Retinal pigment epithelial cell (primary cell): ENCODE data around the gene PNPO.

ENCODE experiments used
- DNase-seq: peaks from one replicate; pipeline ENCODE4 v3.0.0-alpha.2; 2010; ENCODE audit warnings: low read depth
- H3K4me3 ChIP-seq: 2 replicates; pipeline ENCODE4 v1.5.1; 2011; ENCODE audit warnings: mild to moderate bottlenecking, low read length, control low read depth, moderate library complexity
- TF ChIP-seq, protein P1 (sequence below): conservative IDR thresholded peaks from 2 replicates; pipeline ENCODE4 v1.5.1; 2011; ENCODE audit warnings: low read depth, low read length, control low read depth, inconsistent platforms

PNPO gene

DNA sequence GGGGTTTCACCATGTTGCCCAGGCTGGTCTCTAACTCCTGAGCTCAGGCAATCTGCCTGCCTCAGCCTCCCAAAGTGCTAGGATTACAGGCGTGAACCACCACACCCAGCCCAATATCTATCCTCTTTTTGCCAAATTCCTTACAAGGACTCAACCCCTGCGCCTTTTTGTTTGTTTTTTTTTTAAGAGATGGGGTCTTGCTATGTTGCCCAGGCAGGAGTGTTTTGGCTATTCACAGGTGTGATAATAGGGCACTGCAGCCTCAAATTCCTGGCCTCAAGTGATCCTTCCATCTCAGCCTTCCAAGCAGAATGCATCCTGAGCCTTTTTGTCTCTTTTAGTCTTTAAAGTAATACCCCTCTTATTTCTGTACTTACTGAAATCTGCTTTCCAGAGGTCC lies 28.3 kb upstream of the PNPO start:
- TF ChIP-seq, protein P1, sequence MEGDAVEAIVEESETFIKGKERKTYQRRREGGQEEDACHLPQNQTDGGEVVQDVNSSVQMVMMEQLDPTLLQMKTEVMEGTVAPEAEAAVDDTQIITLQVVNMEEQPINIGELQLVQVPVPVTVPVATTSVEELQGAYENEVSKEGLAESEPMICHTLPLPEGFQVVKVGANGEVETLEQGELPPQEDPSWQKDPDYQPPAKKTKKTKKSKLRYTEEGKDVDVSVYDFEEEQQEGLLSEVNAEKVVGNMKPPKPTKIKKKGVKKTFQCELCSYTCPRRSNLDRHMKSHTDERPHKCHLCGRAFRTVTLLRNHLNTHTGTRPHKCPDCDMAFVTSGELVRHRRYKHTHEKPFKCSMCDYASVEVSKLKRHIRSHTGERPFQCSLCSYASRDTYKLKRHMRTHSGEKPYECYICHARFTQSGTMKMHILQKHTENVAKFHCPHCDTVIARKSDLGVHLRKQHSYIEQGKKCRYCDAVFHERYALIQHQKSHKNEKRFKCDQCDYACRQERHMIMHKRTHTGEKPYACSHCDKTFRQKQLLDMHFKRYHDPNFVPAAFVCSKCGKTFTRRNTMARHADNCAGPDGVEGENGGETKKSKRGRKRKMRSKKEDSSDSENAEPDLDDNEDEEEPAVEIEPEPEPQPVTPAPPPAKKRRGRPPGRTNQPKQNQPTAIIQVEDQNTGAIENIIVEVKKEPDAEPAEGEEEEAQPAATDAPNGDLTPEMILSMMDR: no peak
- no peak for DNase-seq
- no peak overlapping the region for H3K4me3 ChIP-seq

DNA sequence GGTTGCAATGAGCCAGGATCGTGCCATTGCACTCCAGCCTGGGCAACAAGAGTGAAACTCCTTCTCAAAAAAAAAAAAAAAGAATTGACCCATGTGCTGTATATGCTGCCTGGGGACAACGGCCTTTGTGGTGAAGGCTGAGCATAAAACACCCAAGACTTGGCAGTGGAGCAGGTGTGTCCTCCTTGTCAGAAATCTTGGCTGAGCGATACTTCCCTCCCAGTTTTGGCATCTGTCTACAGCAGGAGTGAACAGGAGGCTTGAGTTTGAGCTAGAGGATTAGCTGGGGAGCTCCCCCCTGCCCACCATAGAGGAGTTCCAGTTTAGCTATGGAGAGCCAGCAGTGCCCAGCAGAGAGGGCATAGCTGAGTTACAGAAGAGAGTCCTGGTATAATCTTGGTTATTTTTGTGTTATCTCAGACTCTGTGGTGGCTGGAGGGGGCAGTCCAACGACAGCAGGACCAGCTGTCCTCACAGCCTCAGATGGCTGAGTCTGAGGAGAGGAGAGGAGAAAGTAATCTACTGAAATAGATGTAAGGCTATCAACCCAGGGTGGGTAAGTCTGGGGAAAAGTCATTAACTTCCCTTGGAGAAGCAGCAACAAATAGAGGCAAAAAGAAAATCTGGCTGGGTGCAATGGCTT lies 26.9 kb upstream of the PNPO start:
- no peak overlapping the region for H3K4me3 ChIP-seq
- TF ChIP-seq, protein P1: no peak
- no peak for DNase-seq

DNA sequence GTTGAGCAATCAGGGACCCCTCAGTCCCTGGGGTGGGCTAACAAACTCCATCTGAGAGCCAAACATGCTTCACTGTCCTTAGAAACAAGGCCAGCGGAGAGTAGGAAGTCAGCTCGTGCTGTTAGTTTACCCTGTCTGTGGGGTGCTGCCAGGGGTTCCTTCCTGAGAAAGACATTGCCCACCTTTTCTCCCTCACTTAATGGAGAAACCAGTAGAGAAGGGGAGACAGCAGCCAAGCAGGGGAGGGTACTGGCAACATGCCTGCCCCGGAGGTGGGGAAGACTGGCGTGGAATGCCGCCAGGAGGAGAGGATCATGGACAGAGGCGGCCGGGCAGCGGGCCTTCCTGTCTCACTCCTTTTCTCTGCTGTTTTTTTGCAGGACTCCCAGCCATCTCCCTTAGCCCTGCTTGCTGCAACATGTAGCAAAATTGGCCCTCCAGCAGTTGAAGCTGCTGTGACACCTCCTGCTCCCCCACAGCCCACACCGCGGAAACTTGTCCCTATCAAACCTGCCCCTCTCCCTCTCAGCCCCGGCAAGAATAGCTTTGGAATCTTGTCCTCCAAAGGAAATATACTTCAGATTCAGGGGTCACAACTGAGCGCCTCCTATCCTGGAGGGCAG lies 25.5 kb upstream of the PNPO start:
- DNase-seq: no peak
- TF ChIP-seq, protein P1: no peak
- no peak overlapping the region for H3K4me3 ChIP-seq

DNA sequence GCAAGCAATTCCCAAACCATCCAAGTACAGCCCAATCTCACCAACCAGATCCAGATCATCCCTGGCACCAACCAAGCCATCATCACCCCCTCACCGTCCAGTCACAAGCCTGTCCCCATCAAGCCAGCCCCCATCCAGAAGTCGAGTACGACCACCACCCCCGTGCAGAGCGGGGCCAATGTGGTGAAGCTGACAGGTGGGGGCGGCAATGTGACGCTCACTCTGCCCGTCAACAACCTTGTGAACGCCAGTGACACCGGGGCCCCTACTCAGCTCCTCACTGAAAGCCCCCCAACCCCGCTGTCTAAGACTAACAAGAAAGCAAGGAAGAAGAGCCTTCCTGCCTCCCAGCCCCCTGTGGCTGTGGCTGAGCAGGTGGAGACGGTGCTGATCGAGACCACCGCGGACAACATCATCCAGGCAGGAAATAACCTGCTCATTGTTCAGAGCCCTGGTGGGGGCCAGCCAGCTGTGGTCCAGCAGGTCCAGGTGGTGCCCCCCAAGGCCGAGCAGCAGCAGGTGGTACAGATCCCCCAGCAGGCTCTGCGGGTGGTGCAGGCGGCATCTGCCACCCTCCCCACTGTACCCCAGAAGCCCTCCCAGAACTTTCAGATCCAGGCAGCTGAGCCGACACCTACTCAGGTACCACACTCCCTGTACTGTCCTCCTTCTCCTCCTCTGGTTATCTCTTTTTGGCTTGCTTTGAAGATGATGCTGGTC lies 24.7 kb upstream of the PNPO start:
- DNase-seq: no peak
- TF ChIP-seq, protein P1: no peak
- no peak overlapping the region for H3K4me3 ChIP-seq

DNA sequence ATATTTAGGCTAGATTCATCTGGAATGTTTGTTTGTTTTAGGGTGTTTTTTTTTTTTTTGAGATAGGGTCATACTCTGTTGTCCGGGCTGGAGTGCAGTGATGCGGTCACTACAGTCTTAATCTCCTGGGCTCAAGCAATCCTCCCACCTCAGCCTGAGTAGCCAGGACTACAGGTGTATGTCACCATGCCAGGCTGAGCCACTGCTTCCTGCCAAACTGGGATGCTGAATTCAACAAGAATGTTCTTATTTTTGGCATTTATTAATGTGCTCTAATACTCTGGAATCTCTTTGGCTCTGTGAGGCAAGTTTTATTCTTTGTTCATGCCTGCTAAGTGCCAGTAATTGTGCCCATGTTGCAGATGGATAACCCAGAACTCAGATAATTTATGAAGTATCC lies 23.8 kb upstream of the PNPO start:
- no peak for DNase-seq
- H3K4me3 ChIP-seq: no peak overlapping the region
- TF ChIP-seq, protein P1: no peak

DNA sequence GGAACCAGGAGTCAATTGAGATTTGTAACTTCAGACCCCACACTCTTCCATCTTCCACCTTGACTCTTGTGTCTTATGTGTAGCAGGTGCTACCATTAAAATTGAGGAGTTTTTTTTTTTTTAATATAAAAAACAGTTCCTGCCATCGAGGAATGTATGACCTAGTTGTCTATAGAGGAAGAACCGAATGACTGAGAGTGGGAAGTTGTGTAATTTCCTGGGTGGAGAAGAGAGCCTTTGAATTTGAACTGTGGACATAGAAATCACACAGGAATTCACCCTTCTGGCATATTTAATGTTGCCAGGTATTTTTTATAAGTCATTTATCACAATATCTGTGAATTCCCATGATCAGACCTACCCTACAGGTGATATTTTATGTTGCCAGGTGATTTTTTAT lies 23.4 kb upstream of the PNPO start:
- TF ChIP-seq, protein P1: no peak
- DNase-seq: no peak
- H3K4me3 ChIP-seq: no peak overlapping the region
